HepG2 (cell line): Measurements from ENCODE around the gene NRP1. TPM values are rescaled to one million over a fixed set of nuclear protein-coding genes. Genes with fewer than 3 reads are reported as not detected.

Source experiments
- HOXA9 ChIP-seq: sonication (generic); formaldehyde crosslinking; IDR thresholded peaks from 2 replicates; pipeline ENCODE4 v1.8.1; 2022; ENCODE audit warnings: missing genetic modification reagents, mild to moderate bottlenecking, moderate library complexity, borderline replicate concordance
- PHF21A ChIP-seq: sonication (generic); formaldehyde crosslinking; IDR thresholded peaks from 2 replicates; pipeline ENCODE4 v1.5.0; 2020; ENCODE audit warnings: mild to moderate bottlenecking, missing genetic modification reagents
- ZBTB21 ChIP-seq: sonication (generic); formaldehyde crosslinking; IDR thresholded peaks from 2 replicates; pipeline ENCODE4 v1.4.0; 2020; ENCODE audit warnings: missing genetic modification reagents
- ZNF24 ChIP-seq: fragments of 450-650 bp; IDR thresholded peaks from 2 replicates; pipeline ENCODE4 v1.6.1; 2017; ENCODE audit warnings: antibody characterized with exemption, mild to moderate bottlenecking
- ZNF652 ChIP-seq: IDR thresholded peaks from 2 replicates; pipeline ENCODE4 v1.6.1; 2016; ENCODE audit warnings: low read depth, borderline replicate concordance
- ZNF747 ChIP-seq: sonication (generic); formaldehyde crosslinking; IDR thresholded peaks from 2 replicates; pipeline ENCODE4 v1.8.1; 2023; ENCODE audit warnings: missing genetic modification reagents, mild to moderate bottlenecking, borderline replicate concordance
- polyA plus RNA-seq, 8 experiments: library from polyadenylated mRNA; depleted of rRNA in 3 of 8; stranded (reverse) in 7 of 8; unstranded in 1 of 8; fragments of >200 nt; fragmentation: Illumina TruSeq in 4 of 8; extraction: Trizol in 4 of 8; gene quantifications; 2 replicates each; pipeline versions ENCODE4 v1.2.1 to v1.2.3, GENCODE V29; 2011 to 2016; ENCODE audit warnings: low read depth in 4 of 8, missing spikeins in 1 of 8, mixed read lengths in 1 of 8; ENCODE audit not compliant: insufficient read depth in 1 of 8
- total RNA-seq, 5 experiments: library from RNA; depleted of rRNA; stranded (reverse); fragments of >200 nt; fragmentation: Illumina TruSeq; extraction: Trizol; gene quantifications; 2 replicates each; pipeline ENCODE4 v1.2.3, GENCODE V29; 2016; ENCODE audit warnings: low read depth in 1 of 5
- TF ChIP-seq, protein P1 (sequence below): fragments of 450-650 bp; IDR thresholded peaks from 2 replicates; pipeline ENCODE4 v1.6.1; 2017
- TF ChIP-seq, protein P2 (sequence below): sonication (generic); formaldehyde crosslinking; IDR thresholded peaks from 2 replicates; pipeline ENCODE4 v1.4.0; 2020; ENCODE audit warnings: missing genetic modification reagents, mild to moderate bottlenecking, borderline replicate concordance
- TF ChIP-seq, protein P3 (sequence below): sonication (generic); formaldehyde crosslinking; IDR thresholded peaks from one replicate; pipeline ENCODE4 v1.5.1; 2020; ENCODE audit warnings: mild to moderate bottlenecking, missing genetic modification reagents; ENCODE audit errors: not compliant biosample characterization
- TF ChIP-seq, protein P4 (sequence below): sonication (generic); formaldehyde crosslinking; IDR thresholded peaks from 2 replicates; pipeline ENCODE4 v1.4.0; 2020; ENCODE audit warnings: missing genetic modification reagents, borderline replicate concordance

NRP1 gene
- total and polyA plus RNA-seq, 2 of the 13 experiments (the other 11 are each of a cell fraction or from before 2014, with no cell fraction given), result 5.3 to 5.8 TPM

DNA sequence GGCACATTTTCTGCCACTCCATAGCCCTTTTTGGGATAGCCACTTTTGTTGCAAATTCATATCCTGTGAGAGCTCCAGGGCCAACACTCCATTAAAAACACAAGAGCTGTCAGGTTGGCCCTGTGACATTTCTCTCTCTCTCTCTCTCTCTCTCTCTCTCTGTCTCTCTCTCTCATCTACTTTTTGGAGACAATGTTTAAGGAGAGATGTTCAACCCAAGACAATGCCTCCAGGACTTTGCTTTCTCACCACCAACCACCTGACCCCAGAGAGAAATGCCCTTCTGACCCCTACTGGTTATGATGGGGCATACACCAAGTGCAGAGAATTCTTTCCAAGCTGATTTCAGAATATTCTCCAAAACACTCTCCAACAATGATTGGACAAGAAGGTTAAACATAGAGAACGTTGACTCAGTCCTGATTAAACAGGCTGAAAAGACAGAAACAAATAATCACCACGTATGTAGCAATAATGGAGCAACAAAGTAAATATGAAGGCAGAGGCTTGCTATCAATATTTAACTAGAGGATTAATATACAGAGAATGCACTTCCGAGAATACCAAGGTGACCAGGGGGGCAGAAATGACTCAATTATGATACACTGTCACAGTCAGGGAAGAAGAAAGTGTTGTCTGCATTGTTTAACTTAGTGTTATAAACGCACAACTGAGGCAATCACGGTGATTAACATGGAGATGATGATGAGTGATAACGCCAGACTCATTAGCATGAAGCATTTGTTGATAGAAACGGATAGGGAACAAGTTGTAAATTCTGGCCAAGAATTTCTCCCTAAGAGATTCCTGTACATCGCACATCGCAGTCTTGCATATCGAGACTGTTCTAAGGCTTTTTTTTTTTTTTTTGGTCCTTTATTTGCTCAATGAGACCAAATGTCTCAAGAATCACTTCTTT is 178.5 kb downstream of the NRP1 start (continued):
- TF ChIP-seq, protein P1, sequence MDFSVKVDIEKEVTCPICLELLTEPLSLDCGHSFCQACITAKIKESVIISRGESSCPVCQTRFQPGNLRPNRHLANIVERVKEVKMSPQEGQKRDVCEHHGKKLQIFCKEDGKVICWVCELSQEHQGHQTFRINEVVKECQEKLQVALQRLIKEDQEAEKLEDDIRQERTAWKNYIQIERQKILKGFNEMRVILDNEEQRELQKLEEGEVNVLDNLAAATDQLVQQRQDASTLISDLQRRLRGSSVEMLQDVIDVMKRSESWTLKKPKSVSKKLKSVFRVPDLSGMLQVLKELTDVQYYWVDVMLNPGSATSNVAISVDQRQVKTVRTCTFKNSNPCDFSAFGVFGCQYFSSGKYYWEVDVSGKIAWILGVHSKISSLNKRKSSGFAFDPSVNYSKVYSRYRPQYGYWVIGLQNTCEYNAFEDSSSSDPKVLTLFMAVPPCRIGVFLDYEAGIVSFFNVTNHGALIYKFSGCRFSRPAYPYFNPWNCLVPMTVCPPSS, result no peak
- TF ChIP-seq PHF21A, result peak; percentile 90; the same call in 1 of the 2 replicates
- TF ChIP-seq ZNF24, result peak; percentile 54; the same call in 1 of the 2 replicates
- TF ChIP-seq, protein P2, sequence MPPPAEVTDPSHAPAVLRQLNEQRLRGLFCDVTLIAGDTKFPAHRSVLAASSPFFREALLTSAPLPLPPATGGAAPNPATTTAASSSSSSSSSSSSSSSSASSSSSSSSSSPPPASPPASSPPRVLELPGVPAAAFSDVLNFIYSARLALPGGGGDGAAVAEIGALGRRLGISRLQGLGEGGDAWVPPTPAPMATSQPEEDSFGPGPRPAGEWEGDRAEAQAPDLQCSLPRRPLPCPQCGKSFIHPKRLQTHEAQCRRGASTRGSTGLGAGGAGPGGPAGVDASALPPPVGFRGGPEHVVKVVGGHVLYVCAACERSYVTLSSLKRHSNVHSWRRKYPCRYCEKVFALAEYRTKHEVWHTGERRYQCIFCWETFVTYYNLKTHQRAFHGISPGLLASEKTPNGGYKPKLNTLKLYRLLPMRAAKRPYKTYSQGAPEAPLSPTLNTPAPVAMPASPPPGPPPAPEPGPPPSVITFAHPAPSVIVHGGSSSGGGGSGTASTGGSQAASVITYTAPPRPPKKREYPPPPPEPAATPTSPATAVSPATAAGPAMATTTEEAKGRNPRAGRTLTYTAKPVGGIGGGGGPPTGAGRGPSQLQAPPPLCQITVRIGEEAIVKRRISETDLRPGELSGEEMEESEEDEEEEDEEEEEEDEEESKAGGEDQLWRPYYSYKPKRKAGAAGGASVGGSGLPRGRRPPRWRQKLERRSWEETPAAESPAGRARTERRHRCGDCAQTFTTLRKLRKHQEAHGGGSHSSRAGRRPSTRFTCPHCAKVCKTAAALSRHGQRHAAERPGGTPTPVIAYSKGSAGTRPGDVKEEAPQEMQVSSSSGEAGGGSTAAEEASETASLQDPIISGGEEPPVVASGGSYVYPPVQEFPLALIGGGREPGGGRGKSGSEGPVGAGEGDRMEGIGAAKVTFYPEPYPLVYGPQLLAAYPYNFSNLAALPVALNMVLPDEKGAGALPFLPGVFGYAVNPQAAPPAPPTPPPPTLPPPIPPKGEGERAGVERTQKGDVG (CRISPR knock-in tag), result no peak
- TF ChIP-seq ZBTB21, result no peak
- TF ChIP-seq, protein P3, sequence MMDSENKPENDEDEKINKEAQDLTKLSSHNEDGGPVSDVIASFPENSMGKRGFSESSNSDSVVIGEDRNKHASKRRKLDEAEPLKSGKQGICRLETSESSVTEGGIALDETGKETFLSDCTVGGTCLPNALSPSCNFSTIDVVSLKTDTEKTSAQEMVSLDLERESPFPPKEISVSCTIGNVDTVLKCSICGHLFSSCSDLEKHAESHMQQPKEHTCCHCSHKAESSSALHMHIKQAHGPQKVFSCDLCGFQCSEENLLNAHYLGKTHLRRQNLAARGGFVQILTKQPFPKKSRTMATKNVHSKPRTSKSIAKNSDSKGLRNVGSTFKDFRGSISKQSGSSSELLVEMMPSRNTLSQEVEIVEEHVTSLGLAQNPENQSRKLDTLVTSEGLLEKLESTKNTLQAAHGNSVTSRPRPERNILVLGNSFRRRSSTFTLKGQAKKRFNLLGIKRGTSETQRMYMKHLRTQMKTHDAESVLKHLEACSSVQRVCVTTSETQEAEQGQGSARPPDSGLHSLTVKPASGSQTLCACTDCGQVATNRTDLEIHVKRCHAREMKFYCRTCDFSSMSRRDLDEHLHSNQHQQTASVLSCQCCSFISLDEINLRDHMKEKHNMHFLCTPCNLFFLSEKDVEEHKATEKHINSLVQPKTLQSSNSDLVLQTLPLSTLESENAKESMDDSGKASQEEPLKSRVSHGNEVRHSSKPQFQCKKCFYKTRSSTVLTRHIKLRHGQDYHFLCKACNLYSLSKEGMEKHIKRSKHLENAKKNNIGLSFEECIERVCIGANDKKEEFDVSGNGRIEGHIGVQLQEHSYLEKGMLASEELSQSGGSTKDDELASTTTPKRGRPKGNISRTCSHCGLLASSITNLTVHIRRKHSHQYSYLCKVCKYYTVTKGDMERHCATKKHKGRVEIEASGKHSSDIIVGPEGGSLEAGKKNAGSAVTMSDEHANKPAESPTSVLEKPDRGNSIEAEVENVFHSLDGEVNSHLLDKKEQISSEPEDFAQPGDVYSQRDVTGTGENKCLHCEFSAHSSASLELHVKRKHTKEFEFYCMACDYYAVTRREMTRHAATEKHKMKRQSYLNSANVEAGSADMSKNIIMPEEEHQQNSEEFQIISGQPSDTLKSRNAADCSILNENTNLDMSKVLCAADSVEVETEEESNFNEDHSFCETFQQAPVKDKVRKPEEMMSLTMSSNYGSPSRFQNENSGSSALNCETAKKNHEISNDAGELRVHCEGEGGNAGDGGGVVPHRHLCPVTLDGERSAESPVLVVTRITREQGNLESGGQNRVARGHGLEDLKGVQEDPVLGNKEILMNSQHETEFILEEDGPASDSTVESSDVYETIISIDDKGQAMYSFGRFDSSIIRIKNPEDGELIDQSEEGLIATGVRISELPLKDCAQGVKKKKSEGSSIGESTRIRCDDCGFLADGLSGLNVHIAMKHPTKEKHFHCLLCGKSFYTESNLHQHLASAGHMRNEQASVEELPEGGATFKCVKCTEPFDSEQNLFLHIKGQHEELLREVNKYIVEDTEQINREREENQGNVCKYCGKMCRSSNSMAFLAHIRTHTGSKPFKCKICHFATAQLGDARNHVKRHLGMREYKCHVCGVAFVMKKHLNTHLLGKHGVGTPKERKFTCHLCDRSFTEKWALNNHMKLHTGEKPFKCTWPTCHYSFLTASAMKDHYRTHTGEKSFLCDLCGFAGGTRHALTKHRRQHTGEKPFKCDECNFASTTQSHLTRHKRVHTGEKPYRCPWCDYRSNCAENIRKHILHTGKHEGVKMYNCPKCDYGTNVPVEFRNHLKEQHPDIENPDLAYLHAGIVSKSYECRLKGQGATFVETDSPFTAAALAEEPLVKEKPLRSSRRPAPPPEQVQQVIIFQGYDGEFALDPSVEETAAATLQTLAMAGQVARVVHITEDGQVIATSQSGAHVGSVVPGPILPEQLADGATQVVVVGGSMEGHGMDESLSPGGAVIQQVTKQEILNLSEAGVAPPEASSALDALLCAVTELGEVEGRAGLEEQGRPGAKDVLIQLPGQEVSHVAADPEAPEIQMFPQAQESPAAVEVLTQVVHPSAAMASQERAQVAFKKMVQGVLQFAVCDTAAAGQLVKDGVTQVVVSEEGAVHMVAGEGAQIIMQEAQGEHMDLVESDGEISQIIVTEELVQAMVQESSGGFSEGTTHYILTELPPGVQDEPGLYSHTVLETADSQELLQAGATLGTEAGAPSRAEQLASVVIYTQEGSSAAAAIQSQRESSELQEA (CRISPR knock-in tag), result no peak
- no peak for TF ChIP-seq HOXA9
- TF ChIP-seq ZNF652 (CRISPR knock-in tag), result peak; percentile 67; the same call in 1 of the 2 replicates
- TF ChIP-seq, protein P4, sequence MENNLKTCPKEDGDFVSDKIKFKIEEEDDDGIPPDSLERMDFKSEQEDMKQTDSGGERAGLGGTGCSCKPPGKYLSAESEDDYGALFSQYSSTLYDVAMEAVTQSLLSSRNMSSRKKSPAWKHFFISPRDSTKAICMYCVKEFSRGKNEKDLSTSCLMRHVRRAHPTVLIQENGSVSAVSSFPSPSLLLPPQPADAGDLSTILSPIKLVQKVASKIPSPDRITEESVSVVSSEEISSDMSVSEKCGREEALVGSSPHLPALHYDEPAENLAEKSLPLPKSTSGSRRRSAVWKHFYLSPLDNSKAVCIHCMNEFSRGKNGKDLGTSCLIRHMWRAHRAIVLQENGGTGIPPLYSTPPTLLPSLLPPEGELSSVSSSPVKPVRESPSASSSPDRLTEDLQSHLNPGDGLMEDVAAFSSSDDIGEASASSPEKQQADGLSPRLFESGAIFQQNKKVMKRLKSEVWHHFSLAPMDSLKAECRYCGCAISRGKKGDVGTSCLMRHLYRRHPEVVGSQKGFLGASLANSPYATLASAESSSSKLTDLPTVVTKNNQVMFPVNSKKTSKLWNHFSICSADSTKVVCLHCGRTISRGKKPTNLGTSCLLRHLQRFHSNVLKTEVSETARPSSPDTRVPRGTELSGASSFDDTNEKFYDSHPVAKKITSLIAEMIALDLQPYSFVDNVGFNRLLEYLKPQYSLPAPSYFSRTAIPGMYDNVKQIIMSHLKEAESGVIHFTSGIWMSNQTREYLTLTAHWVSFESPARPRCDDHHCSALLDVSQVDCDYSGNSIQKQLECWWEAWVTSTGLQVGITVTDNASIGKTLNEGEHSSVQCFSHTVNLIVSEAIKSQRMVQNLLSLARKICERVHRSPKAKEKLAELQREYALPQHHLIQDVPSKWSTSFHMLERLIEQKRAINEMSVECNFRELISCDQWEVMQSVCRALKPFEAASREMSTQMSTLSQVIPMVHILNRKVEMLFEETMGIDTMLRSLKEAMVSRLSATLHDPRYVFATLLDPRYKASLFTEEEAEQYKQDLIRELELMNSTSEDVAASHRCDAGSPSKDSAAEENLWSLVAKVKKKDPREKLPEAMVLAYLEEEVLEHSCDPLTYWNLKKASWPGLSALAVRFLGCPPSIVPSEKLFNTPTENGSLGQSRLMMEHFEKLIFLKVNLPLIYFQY, result peak; percentile 74; the same call in 1 of the 2 replicates
- TF ChIP-seq ZNF747 (CRISPR knock-in tag), result peak; percentile 70; the same call in 1 of the 2 replicates
